ENCODE data around the gene GGA1.
"Not testable (repeated sequence)": the region's sequence is repeated elsewhere in the genome, so short reads cannot be mapped to it uniquely, and the experiment has no call there.

Gene GGA1

GRCh38 chr22:37571258-37571991, 37.2 kb upstream of the GGA1 start:
- FAIRE-seq: no peak

GRCh38 chr22:37571992-37572373, 36.7 kb upstream of the GGA1 start:
- FAIRE-seq: no peak

GRCh38 chr22:37575490-37576003, 33.1 kb upstream of the GGA1 start:
- no peak for FAIRE-seq

GRCh38 chr22:37578002-37578401, 30.6 kb upstream of the GGA1 start:
- FAIRE-seq: no peak

- no peak for FAIRE-seq
These were observed 27.1 kb upstream of the GGA1 start for GRCh38 chr22:37581504-37581903.

- no peak for FAIRE-seq
These were observed 26.1 kb upstream of the GGA1 start for GRCh38 chr22:37582526-37582925.

GRCh38 chr22:37588546-37589215, 20.0 kb upstream of the GGA1 start:
- FAIRE-seq: no peak

GRCh38 chr22:37589636-37590035, 19.0 kb upstream of the GGA1 start:
- no peak for FAIRE-seq

- FAIRE-seq: not testable (repeated sequence)
These were observed 17.6 kb upstream of the GGA1 start for GRCh38 chr22:37591081-37591480.

GRCh38 chr22:37591823-37592404, 16.7 kb upstream of the GGA1 start:
- FAIRE-seq: no peak

GRCh38 chr22:37594237-37594636, 14.4 kb upstream of the GGA1 start:
- FAIRE-seq: no peak

GRCh38 chr22:37599153-37599552, 9.5 kb upstream of the GGA1 start:
- no peak for FAIRE-seq

GRCh38 chr22:37601203-37601539, 7.5 kb upstream of the GGA1 start:
- no peak for FAIRE-seq

- peak; percentile 95 for FAIRE-seq
These were observed 6.8 kb upstream of the GGA1 start for GRCh38 chr22:37601540-37602442.

- not testable (repeated sequence) for FAIRE-seq
These were observed 5.9 kb upstream of the GGA1 start for GRCh38 chr22:37602546-37603277.

GRCh38 chr22:37604074-37604473, 4.6 kb upstream of the GGA1 start:
- no peak for FAIRE-seq

- no peak for FAIRE-seq
These were observed 3.8 kb upstream of the GGA1 start for GRCh38 chr22:37604875-37605274.

- peak; percentile 86 for FAIRE-seq
These were observed 1.4 kb upstream of the GGA1 start for GRCh38 chr22:37607010-37607934.

- FAIRE-seq: no peak
These were observed 628 bp upstream of the GGA1 start for GRCh38 chr22:37607935-37608476.

GRCh38 chr22:37609240-37610152, 862 bp downstream of the GGA1 start:
- FAIRE-seq: no peak

Data from G401.6 (cell line).